Measurements from ENCODE around the gene ZBTB3.

DNA sequence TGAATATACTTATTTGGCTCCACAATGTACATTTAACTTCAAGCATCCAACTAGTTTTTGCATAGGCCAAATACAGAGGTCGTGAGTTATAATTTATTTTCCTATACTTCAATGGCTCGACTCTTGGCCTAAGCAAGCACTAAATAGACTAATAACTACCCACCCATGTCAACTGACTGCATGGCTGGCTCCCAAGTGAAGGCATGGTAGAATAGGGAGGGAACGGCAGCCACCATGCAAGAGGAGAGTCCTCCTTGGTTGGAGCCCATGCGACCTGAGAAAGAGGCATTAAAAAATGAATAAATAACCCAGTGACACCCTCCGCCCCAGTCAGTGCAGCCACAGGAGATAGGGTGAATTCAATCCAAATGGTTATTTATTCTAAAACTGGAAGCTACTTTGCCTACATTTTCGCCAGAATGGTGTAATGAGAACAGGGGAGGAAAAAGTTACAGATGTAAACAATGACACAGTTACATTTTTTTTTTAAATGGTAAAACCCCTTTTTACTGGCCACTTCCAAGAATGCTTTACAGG, 41.6 kb downstream of the ZBTB3 start:
- TF ChIP-seq CTCF (IDR thresholded peaks at IDR 0.05) (no peak), POLR2A (IDR thresholded peaks at IDR 0.05) (no peak)
